Urothelium cell line (cell line): Measurements from ENCODE around the gene GSK3B.

Experiments used
- DNase-seq: peaks from one replicate; pipeline ENCODE4 v3.0.0; 2011; ENCODE audit warnings: low spot score, mixed read lengths
- FAIRE-seq: peaks from 2 replicates; lab custom pipeline; 2011; peaks lifted over from hg19 to GRCh38; lab: Jason Lieb, UNC

The GSK3B gene

DNA sequence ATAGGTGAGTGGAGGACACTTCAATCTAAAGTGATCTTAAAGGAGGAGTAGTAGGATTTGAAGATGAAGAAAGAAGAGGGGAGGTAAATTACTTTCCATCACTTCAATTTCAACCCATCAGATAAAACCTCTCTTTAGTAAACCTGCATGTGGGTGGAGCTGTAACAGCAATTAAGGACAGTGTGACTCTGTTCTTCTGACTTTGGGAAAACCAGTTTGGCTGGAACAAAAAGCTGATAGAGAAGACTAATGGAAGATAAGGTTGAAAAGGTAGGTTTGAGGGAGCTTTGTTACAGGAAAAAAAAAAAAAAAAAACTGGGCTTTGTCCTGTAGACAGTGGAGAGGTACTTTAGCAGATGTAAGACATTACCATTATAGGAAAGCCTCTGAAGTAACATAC lies 4.5 kb upstream of the GSK3B start:
- DNase-seq (no peak), FAIRE-seq (no peak)

DNA sequence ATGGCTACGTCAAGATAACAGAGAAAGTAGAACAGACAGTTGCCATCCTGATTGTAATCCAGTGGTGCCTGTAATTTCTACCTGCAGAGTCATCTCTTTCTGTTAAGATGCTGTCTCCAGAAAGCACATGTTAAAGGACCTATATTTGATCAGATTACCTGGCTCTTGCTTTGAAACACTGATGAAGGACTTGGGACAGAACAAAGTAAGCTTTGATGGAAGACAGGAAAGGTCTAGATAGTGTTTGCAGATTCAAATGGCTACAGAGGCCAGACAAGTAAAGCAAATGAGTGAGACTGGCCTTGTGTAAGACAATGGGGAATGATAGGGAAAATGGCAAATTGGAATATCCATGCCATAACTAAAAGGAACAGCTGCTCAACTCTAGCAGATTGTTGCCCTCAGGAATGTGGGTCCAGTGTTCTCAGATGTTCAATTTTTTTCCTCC lies 1.8 kb upstream of the GSK3B start:
- no peak for FAIRE-seq
- no peak for DNase-seq

DNA sequence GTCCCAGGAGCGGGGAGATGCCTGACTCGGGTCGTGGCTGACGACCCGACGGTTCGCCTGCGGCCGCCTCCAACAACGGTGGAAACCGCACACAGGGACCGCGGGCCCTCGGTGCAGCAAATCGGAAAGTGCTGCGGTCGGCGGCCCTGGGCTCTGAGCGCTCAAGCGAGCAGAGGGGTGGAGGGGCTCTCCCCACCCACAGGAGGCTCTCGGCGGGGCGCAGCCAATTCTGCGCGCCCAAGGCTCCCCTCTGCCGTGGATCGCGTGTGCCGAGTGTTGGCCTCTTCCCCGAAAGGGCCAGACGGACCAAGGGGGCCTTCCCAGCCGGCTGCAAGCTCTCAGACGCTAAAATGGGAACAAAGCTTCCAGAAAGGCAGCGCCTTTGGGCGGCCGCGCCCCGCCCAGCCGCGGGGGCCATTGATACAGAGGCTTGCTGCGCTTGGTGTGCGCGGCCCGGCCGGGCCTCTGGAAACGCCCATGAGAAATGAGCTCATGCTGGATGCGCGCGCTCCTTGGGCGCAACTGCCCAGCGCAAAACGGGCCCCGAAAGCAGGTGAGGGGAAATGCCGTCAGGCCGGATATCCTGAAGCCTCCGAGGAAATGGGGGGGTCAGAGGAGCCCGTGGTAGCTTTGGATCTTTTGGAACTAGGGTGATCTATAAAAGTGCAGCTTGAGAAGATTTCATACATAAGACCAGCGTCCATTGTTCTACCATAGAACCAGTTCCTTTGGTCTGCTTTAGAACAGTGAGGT lies 1.2 kb upstream of the GSK3B start:
- FAIRE-seq (peak; percentile 44), DNase-seq (peak; percentile 91)

DNA sequence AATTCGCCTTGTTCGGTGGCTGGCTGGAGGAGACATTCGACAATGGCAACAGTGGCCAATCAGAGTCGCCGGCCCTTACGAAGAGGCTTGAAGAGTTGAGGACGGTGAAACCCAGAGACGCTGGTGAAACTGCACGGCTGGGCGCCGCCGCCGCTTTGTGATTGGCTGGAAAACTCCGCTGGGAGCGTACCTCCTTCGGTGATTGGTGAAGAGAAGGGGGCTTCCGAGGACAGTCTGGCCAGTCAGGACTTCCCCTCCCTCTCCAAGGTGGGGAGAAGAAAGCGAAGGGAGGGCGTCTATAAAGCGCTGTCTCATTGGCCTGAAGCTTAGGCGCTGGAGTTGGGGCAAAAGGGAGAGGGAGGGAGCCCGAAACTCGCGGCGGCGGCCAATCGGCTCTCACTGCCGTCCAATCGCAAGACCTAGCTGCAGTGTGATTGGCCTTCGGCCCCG lies 554 bp upstream of the GSK3B start:
- peak; percentile 97 for FAIRE-seq
- DNase-seq, result peak; percentile 97

DNA sequence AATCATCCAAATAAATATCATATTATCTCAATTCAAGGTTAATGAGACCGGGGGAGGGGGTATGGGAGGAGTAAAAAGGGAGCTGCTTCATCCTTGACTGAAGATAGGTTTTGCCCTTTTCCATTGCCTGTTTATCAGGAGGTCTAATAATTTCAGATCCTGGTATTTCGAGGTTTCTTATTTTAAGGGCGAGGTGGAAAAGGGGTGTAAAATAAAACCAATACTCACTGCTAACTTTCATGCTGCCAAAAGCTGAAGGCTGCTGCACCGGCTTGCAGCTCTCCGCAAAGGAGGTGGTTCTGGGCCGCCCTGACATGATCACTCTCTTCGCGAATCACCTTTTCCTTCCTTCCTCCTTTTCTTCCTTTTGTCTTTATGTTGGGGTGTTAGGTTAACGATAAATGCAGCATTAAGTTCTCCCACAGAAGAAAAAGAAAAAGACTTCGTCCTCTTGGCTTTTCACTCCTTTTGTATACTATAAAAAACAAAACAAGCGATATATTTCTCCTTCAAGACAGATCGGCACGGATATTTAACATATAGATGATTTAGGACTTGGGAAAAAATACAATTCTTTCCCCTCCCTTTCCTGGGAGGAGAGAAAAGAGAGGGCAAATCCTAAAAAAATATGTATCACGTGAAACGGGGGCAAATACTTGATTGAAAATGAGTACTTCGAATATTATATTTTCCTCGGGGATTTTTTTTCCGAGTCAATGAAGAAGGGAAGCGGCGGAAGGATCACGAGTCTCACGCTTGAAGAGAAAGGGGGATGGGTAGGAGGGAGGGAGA lies 932 bp downstream of the GSK3B start:
- FAIRE-seq, result no peak
- no peak for DNase-seq

GRCh38 chr3:120092474-120092873 lies 1.8 kb downstream of the GSK3B start:
- DNase-seq (no peak), FAIRE-seq (no peak)

- DNase-seq (no peak), FAIRE-seq (no peak)
Measured at GRCh38 chr3:120090422-120090821, 3.8 kb downstream of the GSK3B start.

- no peak for FAIRE-seq
- no peak for DNase-seq
Measured at GRCh38 chr3:120089089-120089488, 5.2 kb downstream of the GSK3B start.

- FAIRE-seq (no peak), DNase-seq (no peak)
Measured at GRCh38 chr3:120088622-120089021, 5.6 kb downstream of the GSK3B start.

- no peak for FAIRE-seq
Measured at GRCh38 chr3:120081719-120082118, 12.5 kb downstream of the GSK3B start.

DNA sequence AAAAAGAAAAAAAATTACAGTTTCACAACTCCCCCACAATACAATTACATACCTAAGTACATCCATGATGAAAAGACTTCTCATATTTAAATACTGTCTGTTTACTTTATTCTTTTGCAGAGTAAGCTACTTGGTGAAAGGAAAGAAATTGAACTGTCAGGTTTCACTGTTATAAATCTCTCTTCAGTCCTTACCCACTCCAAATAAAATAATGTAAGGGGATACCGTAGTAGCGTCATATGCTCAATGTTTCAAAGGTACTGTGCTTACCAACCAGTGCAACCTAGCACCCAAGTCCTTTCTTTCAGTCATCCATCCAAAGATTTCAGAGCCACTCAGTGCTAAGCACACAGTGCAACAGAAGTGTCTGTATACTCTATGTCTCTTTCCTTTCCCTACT lies 13.4 kb downstream of the GSK3B start:
- DNase-seq (no peak), FAIRE-seq (no peak)

More at GRCh38 chr3:120081719-120082118, 12.5 kb downstream of the GSK3B start:
- DNase-seq, result no peak

DNA sequence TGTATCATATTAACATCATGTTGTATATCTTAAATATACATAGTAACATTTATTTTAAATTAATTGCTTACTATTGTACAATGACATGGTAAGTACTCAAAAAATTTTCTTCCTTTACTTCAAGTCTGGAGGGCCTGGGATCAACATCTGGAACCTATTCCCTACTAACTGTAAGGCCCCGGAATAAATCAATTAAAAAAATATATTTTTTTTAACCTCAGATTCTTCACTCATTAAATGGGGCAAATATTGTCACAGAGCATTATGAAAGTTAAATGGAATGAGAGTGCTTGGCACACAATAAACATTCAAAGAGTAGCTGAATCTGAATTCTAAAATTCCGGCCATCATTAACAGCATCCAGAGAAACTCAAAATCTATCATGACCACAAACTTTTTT lies 16.5 kb downstream of the GSK3B start:
- FAIRE-seq, result no peak
- no peak for DNase-seq

DNA sequence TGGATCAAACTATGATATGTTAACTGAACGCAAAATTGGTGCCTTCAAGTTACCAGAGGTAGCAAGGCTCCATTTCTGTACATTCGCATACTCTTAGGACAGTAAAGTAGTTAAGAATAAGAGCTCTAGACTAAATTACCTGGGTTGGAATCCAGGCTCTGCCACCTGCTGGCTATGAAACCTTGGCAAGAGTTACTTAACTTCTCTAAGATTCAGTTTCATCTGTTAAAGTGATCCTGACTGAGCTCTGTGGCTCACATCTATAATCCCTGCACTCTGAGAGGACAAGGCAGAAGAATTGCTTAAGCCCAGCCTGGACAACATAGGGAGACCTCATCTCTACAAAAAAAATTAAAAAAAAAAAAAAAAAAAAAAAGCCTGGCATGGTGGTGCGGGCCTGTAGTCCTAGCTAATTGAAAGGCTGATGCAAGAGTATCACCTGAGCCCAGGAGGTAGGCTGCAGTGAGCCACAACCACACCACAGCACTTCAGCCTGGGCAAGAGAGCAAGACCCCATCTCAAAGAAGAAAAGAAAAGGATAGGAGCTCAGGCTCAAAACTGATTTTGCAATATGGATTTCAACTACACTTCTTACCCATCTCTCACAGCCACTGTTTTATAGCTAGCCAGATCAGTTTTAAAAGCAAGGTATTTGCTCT lies 21.3 kb downstream of the GSK3B start:
- DNase-seq (no peak), FAIRE-seq (no peak)

- FAIRE-seq (no peak), DNase-seq (no peak)
Measured at GRCh38 chr3:120071259-120071658, 23.0 kb downstream of the GSK3B start.

GRCh38 chr3:120070263-120070981 lies 23.8 kb downstream of the GSK3B start:
- FAIRE-seq, result no peak
- no peak for DNase-seq

DNA sequence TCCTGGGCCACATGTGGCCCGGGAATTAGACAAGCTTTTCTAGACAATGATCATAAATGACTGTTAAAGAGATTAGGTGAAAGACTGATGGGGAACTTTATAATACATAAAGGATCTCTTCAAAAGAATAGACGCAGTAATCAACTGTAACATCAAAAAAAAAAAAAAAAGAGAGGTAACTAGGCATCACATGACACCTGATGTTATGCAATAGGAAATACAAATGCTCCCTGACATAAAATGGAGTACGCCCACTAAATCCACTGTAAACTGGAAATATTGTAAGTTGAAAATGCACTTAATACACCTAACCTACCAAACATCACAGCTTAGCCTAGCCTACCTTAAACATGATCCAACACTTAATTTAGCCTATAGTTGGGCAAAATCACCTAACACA lies 27.2 kb downstream of the GSK3B start:
- FAIRE-seq, result peak; percentile 30

DNA sequence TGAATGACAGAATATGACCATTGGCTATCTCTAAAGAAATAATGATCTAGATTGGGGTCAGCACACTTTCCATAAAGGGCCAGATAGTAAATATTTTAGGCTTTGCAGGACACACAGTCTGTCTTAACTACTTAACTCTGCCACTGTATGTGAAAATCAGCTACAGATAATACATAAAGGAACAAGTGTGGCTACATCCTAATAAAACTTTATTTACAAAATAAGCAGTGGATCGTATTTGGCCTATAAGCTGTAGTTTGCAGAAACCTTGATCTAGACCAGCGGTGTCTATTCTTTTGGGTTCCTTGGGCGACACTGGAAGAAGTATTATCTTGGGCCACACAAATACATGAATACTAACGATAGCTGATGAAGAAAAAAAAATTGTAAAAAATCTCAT lies 27.6 kb downstream of the GSK3B start:
- DNase-seq (no peak), FAIRE-seq (no peak)

More for the DNA sequence above, 27.2 kb downstream of the GSK3B start:
- no peak for DNase-seq

DNA sequence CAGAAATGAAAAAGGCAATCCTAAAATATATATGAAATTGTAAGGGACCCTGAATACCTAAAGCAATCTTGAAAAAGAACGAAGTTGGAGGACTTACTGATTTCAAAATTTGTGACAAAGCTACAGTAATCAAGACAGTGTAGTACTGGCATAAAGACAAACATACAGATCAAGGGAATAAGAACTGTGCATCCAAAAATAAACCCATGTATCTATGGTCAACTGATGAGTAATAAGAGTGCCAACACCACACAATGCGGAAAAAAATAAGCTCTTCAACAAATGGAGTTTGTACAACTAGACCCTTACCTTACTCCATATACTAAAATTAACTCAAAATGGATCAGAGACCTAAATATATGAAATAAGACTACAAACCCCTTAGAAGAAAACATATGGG lies 29.6 kb downstream of the GSK3B start:
- DNase-seq, result no peak
- FAIRE-seq, result no peak

GRCh38 chr3:120062474-120062873 lies 31.8 kb downstream of the GSK3B start:
- FAIRE-seq, result no peak

GRCh38 chr3:120059081-120059864 lies 35.0 kb downstream of the GSK3B start:
- no peak for FAIRE-seq

More at GRCh38 chr3:120062474-120062873, 31.8 kb downstream of the GSK3B start:
- DNase-seq, result no peak

More at GRCh38 chr3:120059081-120059864, 35.0 kb downstream of the GSK3B start:
- DNase-seq, result no peak
